Liver (tissue), 3 donors: ENCODE data around the gene FAM186B.

Source experiments
- MAX ChIP-seq: IDR thresholded peaks from 2 replicates; pipeline ENCODE4 v1.6.1; 2016; ENCODE audit warnings: antibody characterized with exemption
- RXRA ChIP-seq, 2 donors: IDR thresholded peaks; 2 replicates each; pipeline ENCODE4 v1.6.1; 2017 to 2018; ENCODE audit warnings: antibody characterized with exemption in 2 of 2, mild to moderate bottlenecking in 1 of 2
- TAF1 ChIP-seq: conservative IDR thresholded peaks from 2 replicates; pipeline ENCODE4 v1.6.1; 2016; ENCODE audit warnings: antibody characterized with exemption, mild to moderate bottlenecking
- TF ChIP-seq, protein P1 (sequence below): fragments of 150-350 bp; IDR thresholded peaks from 2 replicates; pipeline ENCODE4 v1.5.1; 2017; ENCODE audit warnings: improper control_type of control experiment, low read depth, low read length; ENCODE audit not compliant: missing input control
- TF ChIP-seq, protein P2 (sequence below): IDR thresholded peaks from 2 replicates; pipeline ENCODE4 v1.6.1; 2016; ENCODE audit warnings: antibody characterized with exemption, mild to moderate bottlenecking
- donor health status: healthy.
- donor health status: healthy.

GRCh38 chr12:49552014-49552413 lies 53.4 kb downstream of the FAM186B start:
- TF ChIP-seq, protein P1, sequence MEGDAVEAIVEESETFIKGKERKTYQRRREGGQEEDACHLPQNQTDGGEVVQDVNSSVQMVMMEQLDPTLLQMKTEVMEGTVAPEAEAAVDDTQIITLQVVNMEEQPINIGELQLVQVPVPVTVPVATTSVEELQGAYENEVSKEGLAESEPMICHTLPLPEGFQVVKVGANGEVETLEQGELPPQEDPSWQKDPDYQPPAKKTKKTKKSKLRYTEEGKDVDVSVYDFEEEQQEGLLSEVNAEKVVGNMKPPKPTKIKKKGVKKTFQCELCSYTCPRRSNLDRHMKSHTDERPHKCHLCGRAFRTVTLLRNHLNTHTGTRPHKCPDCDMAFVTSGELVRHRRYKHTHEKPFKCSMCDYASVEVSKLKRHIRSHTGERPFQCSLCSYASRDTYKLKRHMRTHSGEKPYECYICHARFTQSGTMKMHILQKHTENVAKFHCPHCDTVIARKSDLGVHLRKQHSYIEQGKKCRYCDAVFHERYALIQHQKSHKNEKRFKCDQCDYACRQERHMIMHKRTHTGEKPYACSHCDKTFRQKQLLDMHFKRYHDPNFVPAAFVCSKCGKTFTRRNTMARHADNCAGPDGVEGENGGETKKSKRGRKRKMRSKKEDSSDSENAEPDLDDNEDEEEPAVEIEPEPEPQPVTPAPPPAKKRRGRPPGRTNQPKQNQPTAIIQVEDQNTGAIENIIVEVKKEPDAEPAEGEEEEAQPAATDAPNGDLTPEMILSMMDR, result no peak
- no peak for TF ChIP-seq MAX
- TF ChIP-seq RXRA (IDR thresholded peaks at IDR 0.05), result peak; percentile 67 to 73
- TF ChIP-seq, protein P2, sequence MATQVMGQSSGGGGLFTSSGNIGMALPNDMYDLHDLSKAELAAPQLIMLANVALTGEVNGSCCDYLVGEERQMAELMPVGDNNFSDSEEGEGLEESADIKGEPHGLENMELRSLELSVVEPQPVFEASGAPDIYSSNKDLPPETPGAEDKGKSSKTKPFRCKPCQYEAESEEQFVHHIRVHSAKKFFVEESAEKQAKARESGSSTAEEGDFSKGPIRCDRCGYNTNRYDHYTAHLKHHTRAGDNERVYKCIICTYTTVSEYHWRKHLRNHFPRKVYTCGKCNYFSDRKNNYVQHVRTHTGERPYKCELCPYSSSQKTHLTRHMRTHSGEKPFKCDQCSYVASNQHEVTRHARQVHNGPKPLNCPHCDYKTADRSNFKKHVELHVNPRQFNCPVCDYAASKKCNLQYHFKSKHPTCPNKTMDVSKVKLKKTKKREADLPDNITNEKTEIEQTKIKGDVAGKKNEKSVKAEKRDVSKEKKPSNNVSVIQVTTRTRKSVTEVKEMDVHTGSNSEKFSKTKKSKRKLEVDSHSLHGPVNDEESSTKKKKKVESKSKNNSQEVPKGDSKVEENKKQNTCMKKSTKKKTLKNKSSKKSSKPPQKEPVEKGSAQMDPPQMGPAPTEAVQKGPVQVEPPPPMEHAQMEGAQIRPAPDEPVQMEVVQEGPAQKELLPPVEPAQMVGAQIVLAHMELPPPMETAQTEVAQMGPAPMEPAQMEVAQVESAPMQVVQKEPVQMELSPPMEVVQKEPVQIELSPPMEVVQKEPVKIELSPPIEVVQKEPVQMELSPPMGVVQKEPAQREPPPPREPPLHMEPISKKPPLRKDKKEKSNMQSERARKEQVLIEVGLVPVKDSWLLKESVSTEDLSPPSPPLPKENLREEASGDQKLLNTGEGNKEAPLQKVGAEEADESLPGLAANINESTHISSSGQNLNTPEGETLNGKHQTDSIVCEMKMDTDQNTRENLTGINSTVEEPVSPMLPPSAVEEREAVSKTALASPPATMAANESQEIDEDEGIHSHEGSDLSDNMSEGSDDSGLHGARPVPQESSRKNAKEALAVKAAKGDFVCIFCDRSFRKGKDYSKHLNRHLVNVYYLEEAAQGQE, result no peak
- TF ChIP-seq TAF1, result no peak
